DND-41 (cell line): ENCODE results near the gene WNT5B.

Source experiments
- CTCF ChIP-seq: IDR thresholded peaks from 2 replicates; pipeline ENCODE4 v1.5.1; 2012; ENCODE audit warnings: borderline replicate concordance, low read length, moderate library complexity, mild to moderate bottlenecking; ENCODE audit not compliant: poor library complexity, severe bottlenecking; ENCODE audit errors: extremely low read depth
- EZH2 ChIP-seq: IDR thresholded peaks from 3 replicates; pipeline ENCODE4 v1.6.1; 2012; ENCODE audit warnings: borderline replicate concordance, low read depth, mild to moderate bottlenecking, moderate library complexity, low read length, inconsistent platforms; ENCODE audit not compliant: severe bottlenecking

DNA sequence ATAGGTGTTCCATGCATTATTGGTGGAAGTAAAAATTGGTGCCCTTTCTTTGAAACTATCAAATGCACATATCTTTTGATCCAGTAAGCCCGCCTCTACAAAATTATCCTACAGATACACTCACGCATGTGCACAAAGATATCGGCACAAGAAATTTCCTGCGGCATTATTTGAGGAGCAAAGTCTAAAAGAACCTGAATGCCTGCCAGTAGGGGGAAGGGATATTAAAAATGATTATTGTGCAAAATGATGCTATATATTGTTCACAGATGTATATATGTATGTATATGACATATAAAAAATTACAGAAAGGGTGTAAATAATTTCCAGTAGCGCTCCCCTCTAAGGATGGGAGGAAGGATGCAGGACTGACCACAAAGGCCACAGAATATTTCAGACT is 37.2 kb downstream of the WNT5B start:
- TF ChIP-seq EZH2 (no peak), CTCF (no peak)
